GM23338 (cell line): Measurements from ENCODE around the gene KCTD8.

Source experiments
- CREB1 ChIP-seq: fragments of 250-450 bp; sonication (Bioruptor Pico); IDR thresholded peaks from 2 replicates; pipeline ENCODE4 v1.5.0; 2020; ENCODE audit warnings: low read depth, mild to moderate bottlenecking, moderate library complexity
- CTCF ChIP-seq, 2 experiments: fragments of 200-600 bp in 1 of 2; sonication (generic) in 1 of 2; conservative IDR thresholded peaks; 2 replicates each; pipeline versions ENCODE4 v1.5.1 to v1.6.1; 2016 to 2017; ENCODE audit warnings: antibody characterized with exemption in 2 of 2, low read depth in 2 of 2, mild to moderate bottlenecking in 2 of 2, moderate library complexity in 1 of 2
- ETS1 ChIP-seq: IDR thresholded peaks from 2 replicates; pipeline ENCODE4 v1.6.1; 2016; ENCODE audit warnings: antibody characterized with exemption
- EZH2 ChIP-seq: fragments of 200-600 bp; sonication (generic); IDR thresholded peaks from one replicate; pipeline ENCODE4 v1.8.0; 2017; ENCODE audit warnings: antibody characterized with exemption, mild to moderate bottlenecking, low read depth; ENCODE audit not compliant: unreplicated experiment
- EZH2phosphoT487 ChIP-seq: fragments of 200-600 bp; sonication (generic); IDR thresholded peaks from one replicate; pipeline ENCODE4 v1.8.1; 2018; ENCODE audit warnings: antibody characterized with exemption; ENCODE audit not compliant: unreplicated experiment
- JUNB ChIP-seq: IDR thresholded peaks from one replicate; pipeline ENCODE4 v1.6.1; 2016; ENCODE audit warnings: antibody characterized with exemption; ENCODE audit not compliant: unreplicated experiment
- POLR2AphosphoS5 ChIP-seq: IDR thresholded peaks from 2 replicates; pipeline ENCODE4 v1.6.1; 2016; ENCODE audit warnings: antibody characterized with exemption, low read depth
- REST ChIP-seq: IDR thresholded peaks from one replicate; pipeline ENCODE4 v1.6.1; 2018; ENCODE audit warnings: antibody characterized with exemption; ENCODE audit not compliant: unreplicated experiment
- STAT1 ChIP-seq: IDR thresholded peaks from one replicate; pipeline ENCODE4 v1.6.1; 2016; ENCODE audit warnings: antibody characterized with exemption; ENCODE audit not compliant: unreplicated experiment

- no peak for TF ChIP-seq EZH2
- no peak for TF ChIP-seq CTCF (conservative IDR thresholded peaks at IDR 0.05; ENCODE audit: low read depth in 2 of 2)
- TF ChIP-seq JUNB = no peak
- no peak for TF ChIP-seq EZH2phosphoT487
- no peak for TF ChIP-seq REST
- no peak for TF ChIP-seq POLR2AphosphoS5
- TF ChIP-seq CREB1 = no peak
- no peak for TF ChIP-seq STAT1
- no peak for TF ChIP-seq ETS1
Observed at GRCh38 chr4:44446191-44446590, 2.4 kb downstream of the KCTD8 start.
